Stimulated activated CD4-positive, alpha-beta T cell treated with anti-CD3 and anti-CD28 coated beads, Interleukin-4, amount 100 ng/mL, for 1 hour (primary cell): ENCODE measurements around the gene TTN.

Experiments used
- DNase-seq: peaks from one replicate; pipeline ENCODE4 v3.0.0-alpha.2; 2020

Gene TTN

GRCh38 chr2:178480227-178481181, 326.7 kb downstream of the TTN start, which contains the start of gene PLEKHA3:
Gene PLEKHA3 (plus strand): TSS chr2:178480457. CDS start chr2:178480870, 413 bp downstream.
- DNase-seq = peak; percentile 72

DNA sequence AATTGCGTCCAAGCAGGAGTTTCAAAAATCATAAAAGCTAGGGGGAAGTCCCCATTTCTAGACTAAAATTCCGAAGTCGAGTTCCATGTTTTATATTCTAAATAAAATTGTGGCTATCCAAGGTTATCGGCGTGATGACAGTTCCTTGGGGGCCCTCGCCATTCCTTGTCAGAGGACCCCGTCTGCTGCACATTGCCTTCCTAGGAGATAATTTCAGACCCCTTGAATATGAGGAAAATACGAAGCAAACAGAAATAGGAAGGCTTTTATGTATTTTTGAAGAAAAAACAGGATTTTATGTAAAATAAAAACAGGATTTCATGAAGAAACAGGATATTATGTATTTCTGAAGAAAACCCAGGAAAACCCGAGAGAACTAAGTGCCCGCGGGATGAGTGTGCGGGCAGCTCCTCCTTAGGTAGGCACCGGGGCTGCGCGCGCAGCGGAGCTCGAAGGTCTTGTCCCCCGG, 327.4 kb downstream of the TTN start:
- no peak for DNase-seq

DNA sequence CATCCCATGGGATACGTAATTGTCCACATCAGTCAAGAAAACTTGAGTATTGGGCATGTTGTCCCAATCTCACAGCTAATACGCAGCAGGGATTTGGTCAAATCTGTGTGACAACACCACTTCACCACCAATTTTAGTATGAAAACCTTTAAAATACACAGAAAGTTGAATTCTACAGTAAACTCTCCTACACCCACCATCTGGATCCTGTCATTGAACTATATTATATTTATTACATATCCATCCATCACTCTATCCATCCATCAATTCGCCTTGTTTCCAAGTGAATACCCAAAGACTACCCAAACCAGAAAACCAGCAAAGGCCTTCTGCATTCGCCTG, 328.0 kb downstream of the TTN start:
- DNase-seq = no peak

DNA sequence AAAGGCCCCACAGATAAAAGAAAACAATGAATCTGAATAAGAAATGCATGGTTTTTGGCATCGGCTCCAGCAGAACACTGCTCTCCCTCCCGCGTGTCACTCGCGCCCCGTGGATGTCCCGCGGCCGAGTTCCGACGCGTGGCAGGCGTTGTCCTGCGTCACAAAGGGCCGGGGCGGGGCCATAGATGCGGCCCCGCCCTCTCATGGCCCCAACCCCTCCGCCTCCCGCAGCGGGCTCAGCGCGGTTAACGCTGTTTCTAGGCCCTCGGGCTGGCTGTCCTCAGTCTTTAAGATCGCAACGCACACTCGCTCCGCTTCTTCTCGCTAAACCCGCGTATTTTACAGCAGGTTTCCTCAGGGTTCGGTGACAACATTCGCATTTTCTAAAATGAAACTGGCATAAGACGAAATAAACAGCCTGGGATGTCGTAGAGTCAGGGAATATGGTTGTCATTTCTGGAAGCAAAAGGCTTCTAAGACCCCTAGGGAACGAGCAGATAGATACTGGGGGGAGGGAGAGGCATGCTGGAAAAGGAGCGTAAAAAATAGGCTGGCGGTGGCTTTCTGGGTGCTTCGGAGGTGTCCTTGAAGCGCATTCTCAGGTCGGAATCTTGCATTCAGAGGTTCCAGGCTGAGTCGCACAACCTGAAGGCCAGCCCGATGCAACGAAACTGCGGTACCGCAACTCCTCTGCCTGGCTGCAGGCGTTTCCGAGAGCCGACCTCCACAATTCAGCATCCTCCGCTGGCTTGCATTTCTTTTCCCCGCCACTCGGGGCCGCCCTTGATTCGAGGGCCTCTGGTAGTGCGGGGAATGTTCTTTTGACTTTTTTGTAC, 328.6 kb downstream of the TTN start, which contains the start of gene FKBP7:
Gene FKBP7 (minus strand): TSS at position 162 of the 836 bp plus-strand sequence. CDS start 101 bp downstream, at position 61.
- DNase-seq = peak; percentile 80

GRCh38 chr2:178478130-178478438, 329.1 kb downstream of the TTN start:
- DNase-seq = no peak

DNA sequence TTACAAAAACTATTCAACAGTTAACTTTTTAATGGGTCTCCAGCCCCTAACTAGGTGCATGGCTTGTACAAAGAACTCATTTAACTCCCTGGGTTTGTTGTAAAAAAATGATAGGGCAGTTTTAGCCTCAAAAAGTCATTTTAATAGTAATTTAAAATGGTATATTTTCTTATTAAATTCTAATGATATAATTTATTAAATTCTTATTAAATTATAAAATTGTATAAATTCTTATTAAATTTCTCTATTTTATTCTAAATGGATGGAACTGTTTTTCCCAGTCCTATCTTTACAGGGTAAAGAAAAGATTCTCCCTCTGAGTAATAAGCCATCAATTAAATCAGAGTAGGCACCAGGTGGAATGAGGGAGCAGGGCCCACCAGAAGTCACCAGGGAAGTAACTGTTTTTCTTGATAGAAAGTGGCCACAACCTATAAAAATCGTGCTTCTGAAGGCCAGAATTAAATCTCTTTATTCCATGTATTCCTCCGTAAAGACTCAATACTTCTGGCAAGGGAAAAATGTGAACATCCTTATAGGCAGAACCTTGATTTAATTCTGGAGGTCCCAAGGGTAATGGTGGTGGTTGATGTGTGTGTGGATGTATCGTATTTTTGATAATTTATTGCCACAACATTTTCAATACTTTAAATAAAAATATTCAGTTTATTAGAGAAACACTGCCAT, 329.6 kb downstream of the TTN start:
- no peak for DNase-seq

GRCh38 chr2:178476477-178476876, 330.7 kb downstream of the TTN start:
- no peak for DNase-seq
